CD4-positive, alpha-beta T cell treated with Interleukin-6 for 4 hours (primary cell): ENCODE measurements around the gene ADAMTS12.
"Not testable (repeated sequence)": the region's sequence is repeated elsewhere in the genome, so short reads cannot be mapped to it uniquely, and the experiment has no call there.

Experiments used
- DNase-seq: peaks from one replicate; pipeline ENCODE4 v3.0.0-alpha.2; 2020; ENCODE audit warnings: mixed read lengths

Gene ADAMTS12

DNA sequence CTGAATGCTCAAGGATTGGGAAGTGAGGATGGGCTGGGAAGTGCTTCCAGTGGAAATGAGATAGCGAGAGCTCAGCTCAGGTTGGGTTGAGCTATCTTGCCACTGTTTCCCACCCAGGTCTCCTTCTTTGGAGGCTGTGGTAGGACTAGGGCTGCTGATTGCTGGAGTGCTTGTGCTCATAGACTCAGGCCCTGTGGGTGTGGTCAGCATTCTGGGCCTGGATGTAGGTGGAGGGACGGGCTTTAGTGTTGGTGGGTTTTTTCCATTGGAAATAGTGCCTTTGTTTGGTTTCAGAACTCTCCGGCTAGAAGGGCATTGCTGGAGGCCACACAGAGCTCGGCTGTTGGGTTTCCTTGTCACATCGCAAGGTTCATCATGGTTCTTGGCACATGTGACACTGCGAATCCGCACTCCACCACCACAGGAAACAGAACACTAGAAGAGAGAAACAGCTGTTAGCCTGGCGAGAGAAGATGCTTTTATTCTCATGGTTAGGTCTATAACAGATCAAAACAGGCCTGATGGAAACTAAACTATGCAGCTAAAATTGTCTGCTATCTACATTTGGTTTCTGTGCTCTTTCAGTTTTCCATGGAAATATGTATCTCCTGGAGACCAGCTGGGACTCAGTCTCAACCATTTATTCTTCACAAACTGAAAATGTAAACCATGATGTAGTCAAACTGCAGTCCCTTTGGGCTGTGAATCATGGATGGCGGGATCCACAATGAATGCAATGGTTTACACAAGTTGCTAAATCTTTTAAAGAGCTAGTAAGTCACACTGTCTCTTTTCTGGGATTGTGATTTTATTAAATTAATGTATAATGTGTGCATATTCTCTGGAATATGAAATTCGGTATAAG is 314.8 kb downstream of the ADAMTS12 start:
- no peak for DNase-seq

DNA sequence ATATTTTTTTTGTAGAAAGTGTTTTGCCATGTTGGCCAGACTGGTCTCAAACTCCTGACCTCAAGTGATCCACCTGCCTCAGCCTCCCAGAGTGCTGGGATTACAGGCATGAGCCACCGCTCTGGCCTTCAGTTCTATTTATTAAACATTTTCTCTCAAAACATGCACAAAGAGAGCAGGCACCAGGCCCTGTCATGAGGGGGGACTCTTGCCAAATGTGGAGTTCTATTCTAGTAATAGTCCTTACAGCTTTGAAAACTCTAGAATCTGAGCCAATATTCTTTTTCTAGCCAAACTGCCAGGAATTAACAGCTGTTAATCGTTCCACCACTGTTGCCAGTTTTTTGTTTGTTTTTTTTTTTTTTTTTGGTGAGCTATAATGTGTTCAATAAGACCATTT is 326.5 kb downstream of the ADAMTS12 start:
- no peak for DNase-seq

- DNase-seq: no peak
Measured at GRCh38 chr5:33563983-33564908, 327.5 kb downstream of the ADAMTS12 start.

DNA sequence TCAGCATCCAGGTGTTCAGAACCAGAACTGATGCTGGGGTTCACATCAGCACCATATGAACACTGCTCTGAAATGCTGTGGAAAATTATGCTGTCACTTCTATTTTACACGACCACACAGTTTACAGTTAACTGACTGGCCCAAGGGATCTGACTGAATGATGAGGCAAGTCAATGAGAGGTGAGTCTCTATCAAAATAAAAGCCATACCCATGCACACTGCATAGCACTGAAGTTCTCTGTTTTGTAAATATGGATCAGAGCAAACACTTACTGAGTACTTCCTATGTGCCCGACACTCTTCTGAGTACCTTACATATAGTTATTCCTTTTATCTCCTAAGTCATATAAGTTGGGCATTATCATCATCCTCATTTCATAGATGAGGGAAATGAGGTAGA is 328.3 kb downstream of the ADAMTS12 start:
- no peak for DNase-seq

- DNase-seq: no peak
Measured at GRCh38 chr5:33558489-33558888, 333.3 kb downstream of the ADAMTS12 start.

DNA sequence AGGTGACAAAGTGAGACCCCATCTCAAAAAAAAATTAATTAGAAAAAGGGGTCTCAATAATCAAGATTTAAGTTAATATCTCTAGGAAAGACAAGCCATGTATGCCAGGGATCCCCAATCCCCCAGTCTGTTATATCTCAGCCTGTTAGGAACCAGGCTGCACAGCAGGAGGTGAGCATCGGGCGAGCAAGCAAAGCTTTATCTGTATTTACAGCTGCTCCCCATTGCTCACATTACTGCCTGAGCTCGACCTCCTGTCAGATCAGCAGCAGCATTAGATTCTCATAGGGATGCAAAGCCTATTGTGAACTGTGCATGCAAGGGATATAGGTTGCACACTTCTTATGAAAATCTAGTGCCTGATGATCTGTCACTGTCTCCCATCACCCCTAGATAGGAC is 334.2 kb downstream of the ADAMTS12 start:
- no peak for DNase-seq

- DNase-seq: no peak
Measured at GRCh38 chr5:33556330-33557328, 335.2 kb downstream of the ADAMTS12 start.

- no peak for DNase-seq
Measured at GRCh38 chr5:33549982-33550567, 341.7 kb downstream of the ADAMTS12 start.

DNA sequence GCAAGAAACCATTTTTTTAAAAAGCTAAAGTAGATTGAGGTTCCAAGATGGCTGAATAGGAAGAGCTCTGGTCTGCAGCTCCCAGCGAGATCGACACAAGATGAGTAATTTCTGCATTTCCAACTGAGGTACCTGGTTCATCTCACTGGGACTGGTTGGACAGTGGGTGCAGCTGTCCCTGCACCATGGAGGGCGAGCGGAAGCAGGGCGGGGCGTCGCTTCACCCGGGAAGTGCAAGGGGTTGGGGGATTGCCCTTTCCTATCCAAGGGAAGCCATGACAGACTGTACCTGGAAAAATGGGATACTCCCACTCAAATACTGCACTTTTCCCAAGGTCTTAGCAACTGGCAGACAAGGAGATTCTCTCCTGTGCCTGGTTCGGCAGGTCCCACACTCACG is 352.0 kb downstream of the ADAMTS12 start:
- DNase-seq: not testable (repeated sequence)

DNA sequence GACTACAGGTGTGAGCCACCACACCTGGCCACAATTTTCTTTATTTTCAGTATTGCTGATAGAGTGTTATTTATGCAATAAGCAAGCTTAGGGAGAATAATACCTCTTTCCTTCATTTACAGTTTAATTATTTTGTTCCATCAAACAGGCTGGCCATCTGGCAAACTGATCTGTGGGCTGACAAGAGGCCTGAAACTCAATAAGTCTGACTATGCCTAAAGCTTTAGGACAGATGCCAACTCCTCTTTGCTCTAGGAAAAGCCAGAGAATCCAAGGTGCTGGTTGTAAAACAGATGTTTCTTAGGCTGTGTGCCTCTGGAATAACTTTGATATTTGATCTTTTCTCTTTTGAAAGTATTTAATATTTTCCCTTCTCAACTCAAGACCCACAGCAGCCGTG is 352.6 kb downstream of the ADAMTS12 start:
- DNase-seq: no peak

GRCh38 chr5:33538201-33538600 is 353.6 kb downstream of the ADAMTS12 start:
- DNase-seq: no peak

- no peak for DNase-seq
Measured at GRCh38 chr5:33537240-33537639, 354.6 kb downstream of the ADAMTS12 start.

GRCh38 chr5:33536802-33537201 is 355.0 kb downstream of the ADAMTS12 start:
- no peak for DNase-seq

- DNase-seq: no peak
Measured at GRCh38 chr5:33531824-33532223, 360.0 kb downstream of the ADAMTS12 start.

DNA sequence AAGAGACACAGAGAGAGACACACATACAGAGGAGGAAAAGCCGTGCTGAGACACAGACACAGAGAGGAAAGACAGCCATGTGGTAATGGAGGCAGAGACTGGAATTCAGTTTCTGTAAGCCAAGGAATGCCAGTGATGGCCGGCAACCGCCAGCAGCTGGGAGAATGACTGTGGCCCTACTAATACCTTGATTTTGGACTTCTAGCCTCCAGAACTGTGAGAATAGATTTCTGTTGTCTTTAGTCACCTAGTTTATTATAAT is 360.8 kb downstream of the ADAMTS12 start:
- DNase-seq: no peak

DNA sequence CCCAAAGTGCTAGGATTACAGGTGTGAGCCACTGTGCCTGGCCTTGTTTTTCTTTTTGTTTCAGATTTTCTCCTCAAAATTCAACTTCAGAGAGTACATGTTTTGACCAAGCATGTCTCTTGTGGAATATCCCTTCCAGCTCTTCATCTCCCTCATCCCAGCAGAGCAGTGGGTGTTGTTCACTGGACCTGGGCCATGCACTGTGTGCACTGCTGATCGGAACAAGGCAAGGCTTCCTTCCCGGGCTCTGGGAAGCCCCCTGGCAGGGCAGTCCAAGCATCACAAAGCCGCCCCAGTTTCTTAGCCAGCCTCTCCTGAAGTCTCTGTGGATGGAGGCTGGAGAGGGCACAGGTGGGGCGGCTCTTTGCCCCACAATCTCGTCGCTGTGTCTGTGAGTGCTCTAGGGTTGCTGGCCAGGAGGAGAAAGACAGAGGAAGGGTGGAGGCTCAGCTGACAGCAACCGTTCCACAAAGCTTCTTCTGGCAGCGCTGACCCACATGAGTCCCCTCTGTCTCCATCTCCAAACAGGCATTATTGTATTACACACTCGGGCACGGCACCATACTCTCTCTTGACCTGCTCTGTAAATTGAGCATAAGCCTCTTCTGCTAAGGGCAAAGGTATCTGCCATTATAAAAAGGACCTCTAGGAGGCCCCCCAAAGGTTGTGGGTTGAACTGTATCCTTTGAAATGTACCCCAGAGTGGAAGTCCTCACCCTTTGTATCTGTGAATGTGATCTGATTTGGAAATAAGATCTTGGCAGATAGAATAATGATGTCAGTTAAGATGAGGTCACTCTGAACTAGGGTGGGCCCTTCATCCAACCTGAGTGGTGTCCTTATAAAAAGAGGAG is 361.4 kb downstream of the ADAMTS12 start:
- no peak for DNase-seq

- DNase-seq: no peak
Measured at GRCh38 chr5:33527696-33528095, 364.1 kb downstream of the ADAMTS12 start.

DNA sequence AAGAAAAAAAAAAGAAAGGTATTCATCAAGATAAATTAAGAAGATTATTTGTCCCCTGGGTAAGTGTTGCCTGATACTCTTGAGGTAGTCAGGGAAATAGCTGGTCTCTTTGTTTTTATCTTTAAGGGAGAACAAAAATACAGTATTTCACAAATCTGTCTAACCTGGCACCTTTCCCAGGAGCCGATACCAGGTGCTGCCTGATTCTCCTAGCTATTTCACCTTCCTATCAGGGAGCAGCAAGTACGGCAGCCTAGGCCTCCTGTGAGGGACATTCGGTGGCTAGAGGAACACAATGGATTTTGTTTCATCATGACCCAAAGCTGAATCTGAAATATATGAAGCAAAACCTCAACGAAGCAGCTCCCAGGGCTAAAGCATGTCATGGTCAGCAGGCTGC is 365.0 kb downstream of the ADAMTS12 start:
- no peak for DNase-seq

DNA sequence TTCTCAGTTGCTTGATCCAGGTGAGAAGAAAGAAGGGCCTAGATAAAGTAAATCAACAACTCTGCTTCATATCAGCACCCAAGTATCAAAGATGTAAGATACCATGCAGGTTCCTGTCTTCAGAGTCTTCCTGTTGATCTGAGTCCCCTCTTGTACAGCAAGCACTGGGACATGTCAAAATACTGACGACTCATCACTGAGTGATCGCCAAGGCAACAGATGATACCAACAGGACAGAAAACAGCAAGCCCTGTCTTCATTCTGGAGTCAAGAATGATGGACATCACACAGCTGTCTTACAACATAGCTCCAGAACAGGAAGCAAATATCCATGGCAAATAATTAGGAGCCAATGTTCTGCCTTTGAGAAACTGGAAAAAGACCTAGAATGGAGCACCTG is 367.3 kb downstream of the ADAMTS12 start:
- DNase-seq: no peak

- DNase-seq: no peak
Measured at GRCh38 chr5:33523208-33523771, 368.5 kb downstream of the ADAMTS12 start.

DNA sequence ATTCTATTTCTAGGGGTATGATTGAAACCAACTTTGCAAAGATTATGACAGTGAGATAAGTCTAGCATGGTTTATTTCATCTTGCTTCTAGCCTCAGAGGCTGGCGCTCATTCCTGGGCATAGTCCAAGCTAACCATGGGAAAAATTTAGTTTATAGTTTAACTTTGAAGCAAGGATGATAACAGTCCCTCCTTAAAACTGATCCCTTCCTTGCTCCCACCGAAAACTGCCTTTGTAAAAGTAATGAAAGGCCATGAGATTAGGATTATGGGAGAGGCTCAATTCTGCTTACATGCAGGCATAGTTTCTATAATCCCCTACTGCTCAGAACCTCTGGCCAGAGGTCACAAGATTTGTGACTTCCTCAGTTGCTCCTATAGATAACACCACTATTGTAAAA is 375.4 kb downstream of the ADAMTS12 start:
- DNase-seq: no peak
